Measurements from ENCODE around the gene SNRNP200.
"Not testable (repeated sequence)": the region's sequence is repeated elsewhere in the genome, so short reads cannot be mapped to it uniquely, and the experiment has no call there.

The SNRNP200 gene

GRCh38 chr2:96274355-96275056 lies 30.8 kb downstream of the SNRNP200 start:
- no peak for DNase-seq (ENCODE audit: low spot score)

- no peak for DNase-seq (ENCODE audit: low spot score)
Observed at GRCh38 chr2:96273763-96274162, 31.6 kb downstream of the SNRNP200 start.

GRCh38 chr2:96271995-96272394 lies 33.4 kb downstream of the SNRNP200 start:
- DNase-seq (ENCODE audit: low spot score): no peak

- peak; percentile 64 for DNase-seq (ENCODE audit: low spot score)
Observed at GRCh38 chr2:96267159-96267971, 38.0 kb downstream of the SNRNP200 start.

- peak; percentile 93 for DNase-seq (ENCODE audit: low spot score)
Observed at GRCh38 chr2:96265840-96266679, 39.3 kb downstream of the SNRNP200 start, which contains the start of the genes CIAO1 and TMEM127. Gene CIAO1 (plus strand): TSS chr2:96266225. CDS start chr2:96266351, 126 bp downstream. Gene TMEM127 (minus strand): TSS chr2:96265997. CDS start chr2:96265381, 616 bp downstream.

- DNase-seq (ENCODE audit: low spot score): no peak
Observed at GRCh38 chr2:96265349-96265839, 40.0 kb downstream of the SNRNP200 start.

GRCh38 chr2:96264656-96265348 lies 40.5 kb downstream of the SNRNP200 start:
- peak; percentile 35 for DNase-seq (ENCODE audit: low spot score)

GRCh38 chr2:96264086-96264485 lies 41.3 kb downstream of the SNRNP200 start:
- no peak for DNase-seq (ENCODE audit: low spot score)

GRCh38 chr2:96262306-96262705 lies 43.0 kb downstream of the SNRNP200 start:
- no peak for DNase-seq (ENCODE audit: low spot score)

- DNase-seq (ENCODE audit: low spot score): peak; percentile 61
Observed at GRCh38 chr2:96261328-96262003, 43.9 kb downstream of the SNRNP200 start.

- peak; percentile 91 for DNase-seq (ENCODE audit: low spot score)
Observed at GRCh38 chr2:96260387-96261260, 44.7 kb downstream of the SNRNP200 start.

GRCh38 chr2:96259497-96259921 lies 45.8 kb downstream of the SNRNP200 start:
- DNase-seq (ENCODE audit: low spot score): no peak

- no peak for DNase-seq (ENCODE audit: low spot score)
Observed at GRCh38 chr2:96258166-96259022, 47.0 kb downstream of the SNRNP200 start.

GRCh38 chr2:96257744-96258143 lies 47.6 kb downstream of the SNRNP200 start:
- not testable (repeated sequence) for DNase-seq (ENCODE audit: low spot score)

- no peak for DNase-seq (ENCODE audit: low spot score)
Observed at GRCh38 chr2:96256611-96257113, 48.7 kb downstream of the SNRNP200 start.

- no peak for DNase-seq (ENCODE audit: low spot score)
Observed at GRCh38 chr2:96254571-96254970, 50.8 kb downstream of the SNRNP200 start.

- no peak for DNase-seq (ENCODE audit: low spot score)
Observed at GRCh38 chr2:96253006-96253405, 52.3 kb downstream of the SNRNP200 start.

- no peak for DNase-seq (ENCODE audit: low spot score)
Observed at GRCh38 chr2:96252526-96252925, 52.8 kb downstream of the SNRNP200 start.

Measured in HuH-7.5 (cell line).